Measurements from ENCODE around the gene TACC2. TPM values are rescaled to one million over a fixed set of nuclear protein-coding genes. Genes with fewer than 3 reads are reported as not detected.

The TACC2 gene
- total and polyA plus RNA-seq, 2 donors (not counting 1 experiment from before 2014, with no cell fraction given) = not detected

DNA sequence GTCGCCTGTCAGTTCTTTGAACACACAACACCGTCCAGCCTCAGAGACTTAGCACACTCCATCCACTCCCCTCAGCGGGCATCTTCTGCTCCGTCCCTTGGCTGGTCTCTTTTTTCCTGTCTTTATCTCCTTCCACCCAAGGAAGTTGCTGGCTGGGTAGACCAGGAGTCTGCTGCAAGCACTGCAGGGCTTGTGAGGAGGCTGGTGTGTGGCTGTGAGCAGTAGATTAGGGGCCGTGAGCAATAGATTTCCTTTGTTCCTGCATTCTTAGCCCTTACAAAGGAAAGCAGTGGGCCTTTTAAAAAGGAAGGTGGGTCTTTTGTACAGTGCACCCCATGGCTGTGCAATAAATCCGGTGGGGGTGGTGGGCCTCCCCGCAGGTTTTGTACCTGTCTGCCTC lies 181.8 kb downstream of the TACC2 start:
- POLR2A ChIA-PET = no interaction called here
- no peak overlapping the region for H3K4me3 ChIP-seq (ENCODE audit: control extremely low read depth in 1 of 5, extremely low read depth in 1 of 5, insufficient read depth in 1 of 5, low read depth in 2 of 5, low read length in 4 of 5)
- H2AFZ ChIP-seq (ENCODE audit: insufficient read depth, low read depth, low read length, poor library complexity, severe bottlenecking) = no peak overlapping the region
- H3K27me3 ChIP-seq (replicated peaks in 1 of 4; ENCODE audit: control extremely low read depth in 1 of 4, control insufficient read depth in 3 of 4, insufficient read depth in 4 of 4, low read length in 3 of 4) = peaks cover 0 to 7% (median 3%) of the 10 kb centered on the region in 4 experiments
- H3K9ac ChIP-seq (ENCODE audit: low read length) = no peak overlapping the region
- Mint-ChIP-seq H3K27ac (no peak overlapping the region), H3K27me3 (peaks cover 18% of the 10 kb centered on the region), H3K9me3 (ENCODE audit: insufficient read depth) (no peaks in the 10 kb centered on the region), H3K4me1 (no peaks in the 10 kb centered on the region), H3K4me3 (no peak overlapping the region)
- TF ChIP-seq EZH2 (IDR thresholded peaks at IDR 0.05; ENCODE audit: borderline replicate concordance, insufficient read depth, low read depth, low read length, poor library complexity, severe bottlenecking) = no peak
- TF ChIP-seq, protein P1, sequence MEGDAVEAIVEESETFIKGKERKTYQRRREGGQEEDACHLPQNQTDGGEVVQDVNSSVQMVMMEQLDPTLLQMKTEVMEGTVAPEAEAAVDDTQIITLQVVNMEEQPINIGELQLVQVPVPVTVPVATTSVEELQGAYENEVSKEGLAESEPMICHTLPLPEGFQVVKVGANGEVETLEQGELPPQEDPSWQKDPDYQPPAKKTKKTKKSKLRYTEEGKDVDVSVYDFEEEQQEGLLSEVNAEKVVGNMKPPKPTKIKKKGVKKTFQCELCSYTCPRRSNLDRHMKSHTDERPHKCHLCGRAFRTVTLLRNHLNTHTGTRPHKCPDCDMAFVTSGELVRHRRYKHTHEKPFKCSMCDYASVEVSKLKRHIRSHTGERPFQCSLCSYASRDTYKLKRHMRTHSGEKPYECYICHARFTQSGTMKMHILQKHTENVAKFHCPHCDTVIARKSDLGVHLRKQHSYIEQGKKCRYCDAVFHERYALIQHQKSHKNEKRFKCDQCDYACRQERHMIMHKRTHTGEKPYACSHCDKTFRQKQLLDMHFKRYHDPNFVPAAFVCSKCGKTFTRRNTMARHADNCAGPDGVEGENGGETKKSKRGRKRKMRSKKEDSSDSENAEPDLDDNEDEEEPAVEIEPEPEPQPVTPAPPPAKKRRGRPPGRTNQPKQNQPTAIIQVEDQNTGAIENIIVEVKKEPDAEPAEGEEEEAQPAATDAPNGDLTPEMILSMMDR (IDR thresholded peaks at IDR 0.05) = no peak
- no peaks in the 10 kb centered on the region for H3K4me1 ChIP-seq (ENCODE audit: control insufficient read depth in 2 of 2, insufficient read depth in 2 of 2, low read length in 2 of 2)
- no peaks in the 10 kb centered on the region for H4K20me1 ChIP-seq (ENCODE audit: control insufficient read depth, insufficient read depth, low read length, poor library complexity, severe bottlenecking)
- intact Hi-C loops (cut with micrococcal nuclease) = no loop called here
- CTCF ChIA-PET = no interaction called here
- H3K79me2 ChIP-seq (ENCODE audit: control insufficient read depth, insufficient read depth, low read length) = no peaks in the 10 kb centered on the region
- H3K4me2 ChIP-seq (replicated peaks; ENCODE audit: low read depth, low read length, poor library complexity, severe bottlenecking) = no peak overlapping the region
- 63% methylated on average over 5 of the region's 7 CpGs for WGBS (ENCODE audit: insufficient coverage)
- no peak for ATAC-seq (ENCODE audit: low read depth)
- no peak for DNase-seq
- H3K27ac ChIP-seq (ENCODE audit: low read length in 2 of 2) = no peak overlapping the region
- no peaks in the 10 kb centered on the region for H3K36me3 ChIP-seq (replicated peaks in 1 of 2; ENCODE audit: control extremely low read depth in 1 of 2, control insufficient read depth in 1 of 2, extremely low read depth in 1 of 2, insufficient read depth in 2 of 2, low read length in 1 of 2)
- no peaks in the 10 kb centered on the region for H3K9me3 ChIP-seq (ENCODE audit: control extremely low read depth in 1 of 3, control insufficient read depth in 2 of 3, insufficient read depth in 1 of 3, low read length in 2 of 3)

GRCh38 chr10:122171302-122172075 lies 182.5 kb downstream of the TACC2 start:
- Histone ChIP-seq H3K4me3 (ENCODE audit: control extremely low read depth in 1 of 5, extremely low read depth in 1 of 5, insufficient read depth in 1 of 5, low read depth in 2 of 5, low read length in 4 of 5) (no peak overlapping the region), H3K4me1 (ENCODE audit: control insufficient read depth in 2 of 2, insufficient read depth in 2 of 2, low read length in 2 of 2) (no peaks in the 10 kb centered on the region), H3K27me3 (replicated peaks in 1 of 4; ENCODE audit: control extremely low read depth in 1 of 4, control insufficient read depth in 3 of 4, insufficient read depth in 4 of 4, low read length in 3 of 4) (peaks cover 0 to 7% (median 2%) of the 10 kb centered on the region in 4 experiments), H4K20me1 (ENCODE audit: control insufficient read depth, insufficient read depth, low read length, poor library complexity, severe bottlenecking) (no peaks in the 10 kb centered on the region), H3K4me2 (replicated peaks; ENCODE audit: low read depth, low read length, poor library complexity, severe bottlenecking) (no peak overlapping the region), H3K9me3 (ENCODE audit: control extremely low read depth in 1 of 3, control insufficient read depth in 2 of 3, insufficient read depth in 1 of 3, low read length in 2 of 3) (no peaks in the 10 kb centered on the region), H3K79me2 (ENCODE audit: control insufficient read depth, insufficient read depth, low read length) (no peaks in the 10 kb centered on the region), H3K36me3 (replicated peaks in 1 of 2; ENCODE audit: control extremely low read depth in 1 of 2, control insufficient read depth in 1 of 2, extremely low read depth in 1 of 2, insufficient read depth in 2 of 2, low read length in 1 of 2) (no peaks in the 10 kb centered on the region), H2AFZ (ENCODE audit: insufficient read depth, low read depth, low read length, poor library complexity, severe bottlenecking) (no peak overlapping the region), H3K27ac (ENCODE audit: low read length in 2 of 2) (no peak overlapping the region), H3K9ac (ENCODE audit: low read length) (no peak overlapping the region)
- ChIA-PET POLR2A (no interaction called here), CTCF (no interaction called here)
- DNase-seq (no peak), ATAC-seq (ENCODE audit: low read depth) (no peak)
- no peaks in the 10 kb centered on the region for H3K4me1 Mint-ChIP-seq
- TF ChIP-seq, protein P1 (IDR thresholded peaks at IDR 0.05) = no peak
- no peak for TF ChIP-seq EZH2 (IDR thresholded peaks at IDR 0.05; ENCODE audit: borderline replicate concordance, insufficient read depth, low read depth, low read length, poor library complexity, severe bottlenecking)
- no peak overlapping the region for H3K27ac Mint-ChIP-seq
- peaks cover 12% of the 10 kb centered on the region for H3K27me3 Mint-ChIP-seq
- 53% methylated on average over 3 of the region's 7 CpGs for WGBS (ENCODE audit: insufficient coverage)
- H3K4me3 Mint-ChIP-seq = no peak overlapping the region
- H3K9me3 Mint-ChIP-seq (ENCODE audit: insufficient read depth) = no peaks in the 10 kb centered on the region
- intact Hi-C loops (cut with micrococcal nuclease) = no loop called here

Measured in B cell (primary cell).